Subcutaneous adipose tissue (tissue), 4 donors: Measurements from ENCODE around the gene MOB3A. TPM values are rescaled to one million over a fixed set of nuclear protein-coding genes. Genes with fewer than 3 reads are reported as not detected.

Source experiments
- CTCF ChIP-seq: fragments of 450-650 bp; IDR thresholded peaks from one replicate; pipeline ENCODE4 v1.5.1; 2016; ENCODE audit warnings: low read depth, mild to moderate bottlenecking, control low read depth, antibody characterized with exemption, moderate library complexity
- total RNA-seq, 4 donors: library from RNA; depleted of rRNA; stranded (reverse); fragments of >200 nt; gene quantifications; one replicate each; pipeline ENCODE4 v1.1.0, GENCODE V29; 2016

MOB3A gene
- total RNA-seq, 4 donors from 2014 or later: 27.9 to 53.3 (median 46.5) TPM

- no peak for TF ChIP-seq CTCF
These were observed 52.0 kb downstream of the MOB3A start for GRCh38 chr19:2043961-2044708.

- TF ChIP-seq CTCF: no peak
These were observed 52.9 kb downstream of the MOB3A start for GRCh38 chr19:2043251-2043641.

DNA sequence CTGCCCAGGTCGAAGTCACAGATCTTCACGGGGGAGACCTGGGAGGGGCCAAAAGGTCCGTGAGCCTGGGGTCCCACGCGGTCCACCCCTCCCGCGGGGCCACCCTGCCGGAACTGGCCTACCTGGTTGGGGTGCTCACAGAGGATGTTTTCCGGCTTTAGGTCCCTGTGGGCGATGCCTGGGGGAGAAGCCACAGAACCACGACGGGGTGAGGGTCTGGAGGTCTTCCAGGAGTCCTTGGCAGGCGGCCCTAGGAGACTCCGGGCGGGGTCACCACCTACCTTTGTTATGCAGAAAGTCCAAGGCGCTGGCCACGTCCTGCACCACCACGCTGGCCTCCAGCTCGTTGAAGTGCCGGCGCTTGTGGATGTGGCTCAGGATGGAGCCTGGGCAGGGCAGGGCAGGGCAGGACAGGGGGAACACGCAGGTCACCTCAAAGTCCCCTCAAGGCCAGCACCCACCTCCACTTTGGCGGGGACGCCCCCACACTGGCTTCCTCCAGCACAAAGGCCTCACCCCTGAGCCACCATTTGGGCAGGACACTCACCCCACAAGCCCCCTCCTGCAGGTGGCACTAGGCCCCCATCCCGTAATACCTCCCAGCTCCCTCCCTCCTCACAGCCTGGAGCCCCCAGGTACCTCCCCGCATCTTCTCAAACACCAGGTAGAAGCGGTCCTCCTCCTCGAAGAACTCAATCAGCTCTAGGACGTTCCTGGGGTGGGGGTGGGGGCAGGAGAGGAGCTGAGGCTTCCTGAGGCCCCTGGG lies 53.5 kb downstream of the MOB3A start:
- TF ChIP-seq CTCF: no peak

DNA sequence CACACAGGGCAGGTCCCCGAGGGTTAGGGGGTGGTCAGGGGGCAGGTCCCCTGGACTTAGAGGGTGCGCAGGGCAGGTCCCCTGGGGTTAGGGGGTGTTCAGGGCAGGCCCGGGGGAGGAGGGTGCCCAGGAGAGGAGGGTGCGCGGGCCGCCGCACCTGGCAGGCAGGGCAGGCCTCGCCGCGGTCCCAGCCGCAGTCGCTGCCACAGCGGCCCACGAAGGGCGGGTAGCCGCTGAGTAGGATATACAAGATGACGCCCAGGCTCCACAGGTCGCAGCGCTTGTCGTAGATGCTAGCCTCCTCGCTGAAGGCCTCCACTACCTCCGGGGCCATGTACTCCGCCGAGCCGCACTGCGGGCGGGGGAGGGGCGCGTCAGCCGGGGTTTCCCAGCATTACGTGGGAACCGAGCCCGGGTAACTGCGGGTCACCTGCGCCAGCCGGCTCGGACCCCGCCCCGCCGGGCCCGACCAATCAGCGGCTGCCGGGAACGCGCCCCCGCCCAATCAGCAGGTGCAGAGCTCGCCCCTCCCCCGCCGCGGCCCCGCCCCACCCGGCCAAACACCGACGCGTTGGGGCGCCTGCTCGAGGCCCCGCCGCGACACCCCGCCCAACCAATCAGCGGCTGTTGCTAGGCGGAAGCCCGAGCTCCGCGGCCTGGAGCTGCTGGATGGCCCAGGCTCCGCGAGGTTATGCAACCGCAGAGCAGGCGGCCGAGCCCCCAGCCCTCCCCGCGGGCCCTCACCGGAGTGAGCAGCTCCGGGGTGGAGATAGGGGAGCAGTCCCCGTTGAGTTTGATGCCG lies 54.2 kb downstream of the MOB3A start:
- no peak for TF ChIP-seq CTCF

GRCh38 chr19:2041433-2041682 lies 54.8 kb downstream of the MOB3A start:
- TF ChIP-seq CTCF: no peak

DNA sequence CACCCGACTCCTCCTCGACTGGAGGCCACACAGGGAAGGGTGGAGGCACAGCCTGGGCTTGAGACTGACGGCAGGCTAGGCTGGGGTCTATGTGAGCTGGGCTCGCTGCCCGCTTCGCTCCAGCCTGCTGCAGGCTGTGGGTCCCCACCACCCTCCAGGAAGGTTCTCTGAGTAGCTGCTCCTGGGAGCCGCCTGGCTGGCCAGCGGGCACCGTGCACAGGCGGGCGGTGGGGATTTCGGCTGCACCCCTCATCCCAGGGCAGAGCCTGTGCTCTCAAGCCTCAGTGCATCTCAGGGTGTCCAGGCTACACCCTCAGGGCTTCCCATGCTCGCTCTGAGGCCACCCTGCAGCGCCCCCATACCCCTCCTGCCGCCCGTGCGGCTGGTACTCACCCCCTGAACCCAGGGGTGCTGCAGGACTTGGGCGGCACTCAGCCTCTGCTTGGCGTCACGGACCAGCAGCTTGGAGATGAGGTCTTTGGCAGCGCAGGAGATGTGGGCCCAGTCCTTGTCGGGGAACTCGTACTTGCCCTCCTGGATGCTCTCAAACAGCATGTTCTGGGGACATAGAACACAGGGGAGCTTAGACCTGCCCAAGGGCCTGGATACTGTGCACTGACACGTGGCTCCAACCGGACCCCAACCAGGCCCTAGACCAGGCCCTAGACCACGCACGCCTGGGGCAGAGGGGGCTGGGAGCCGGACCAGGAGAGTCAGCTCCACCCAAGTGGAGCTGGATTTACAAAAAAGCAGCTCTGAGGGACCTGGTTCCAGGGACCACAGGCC lies 55.3 kb downstream of the MOB3A start:
- TF ChIP-seq CTCF: no peak
